Panc1 (cell line): ENCODE data around the gene KCNT1. TPM values are rescaled to one million over a fixed set of nuclear protein-coding genes. Genes with fewer than 3 reads are reported as not detected.

ENCODE experiments used
- ATAC-seq: fragments of 200-7000 bp; cut with Tn5 transposase; 2 replicates; pipeline ENCODE4 v1.9.1; 2020; ENCODE audit warnings: mild to moderate bottlenecking, moderate library complexity
- BruUV-seq: library from RNA; stranded (reverse); fragments of 400-500 nt; replicated peaks from 2 replicates; lab custom pipeline; 2021; lab: Mats Ljungman, UMichigan
- CTCF ChIA-PET: fragments of 300-600 bp; sonication (Branson Sonifier 250); formaldehyde crosslinking; loops from one replicate; lab custom pipeline; 2022; ENCODE audit warnings: antibody characterized with exemption; lab: Charles Lee
- POLR2A ChIA-PET: fragments of 300-600 bp; sonication (Branson Sonifier 250); formaldehyde crosslinking; loops from one replicate; lab custom pipeline; 2022; ENCODE audit warnings: antibody characterized with exemption; lab: Charles Lee
- DNase-seq: peaks from one replicate; pipeline ENCODE4 v3.0.0-alpha.2; 2010; ENCODE audit warnings: low read depth, low spot score
- H3K27ac ChIP-seq: 2 replicates; pipeline ENCODE4 v1.5.1; 2011; ENCODE audit warnings: mild to moderate bottlenecking, low read length, inconsistent platforms
- H3K27me3 ChIP-seq: fragments of 200-500 bp; sonication (Bioruptor generic); 2 replicates; pipeline ENCODE4 v1.6.0; 2014; ENCODE audit warnings: low read length, inconsistent platforms; ENCODE audit not compliant: control insufficient read depth, insufficient read depth
- H3K36me3 ChIP-seq: fragments of 200-500 bp; sonication (Bioruptor generic); 2 replicates; pipeline ENCODE4 v1.5.1; 2014; ENCODE audit warnings: inconsistent platforms, mild to moderate bottlenecking, low read length, moderate library complexity; ENCODE audit not compliant: control insufficient read depth, insufficient read depth
- H3K4me1 ChIP-seq: 2 replicates; pipeline ENCODE4 v1.5.1; 2011; ENCODE audit warnings: inconsistent platforms, mild to moderate bottlenecking, low read length, moderate library complexity; ENCODE audit not compliant: control insufficient read depth, insufficient read depth
- H3K4me3 ChIP-seq, 2 experiments: 2 replicates each; pipeline ENCODE4 v1.5.1; 2011 to 2012; ENCODE audit warnings: low read depth in 2 of 2, low read length in 2 of 2, mild to moderate bottlenecking in 2 of 2, inconsistent platforms in 1 of 2, moderate library complexity in 1 of 2
- H3K9me3 ChIP-seq: fragments of 200-500 bp; sonication (Bioruptor generic); 2 replicates; pipeline ENCODE4 v1.5.1; 2014; ENCODE audit warnings: low read depth, mild to moderate bottlenecking, inconsistent platforms, low read length, moderate library complexity; ENCODE audit not compliant: control insufficient read depth, insufficient read depth
- POLR2AphosphoS5 ChIP-seq: IDR thresholded peaks from 2 replicates; pipeline ENCODE4 v1.6.1; 2012; ENCODE audit warnings: mild to moderate bottlenecking, low read depth, low read length, moderate library complexity
- SIN3A ChIP-seq: IDR thresholded peaks from 2 replicates; pipeline ENCODE4 v1.6.1; 2012; ENCODE audit warnings: low read depth, mild to moderate bottlenecking, low read length, moderate library complexity, borderline replicate concordance; ENCODE audit not compliant: insufficient read depth
- TCF7L2 ChIP-seq: IDR thresholded peaks from 2 replicates; pipeline ENCODE4 v1.6.1; 2011; ENCODE audit warnings: mild to moderate bottlenecking, low read depth, low read length, inconsistent platforms
- in situ Hi-C: cut with HindIII; loops from 2 replicates; pipeline ENCODE4 v1.10.0; 2016; ENCODE audit warnings: low sequenced_read_pairs, low pct_unique_long_range_greater_than_20kb
- intact Hi-C: fragments of 100-400 bp; cut with micrococcal nuclease; formaldehyde crosslinking; loops from one replicate; pipeline ENCODE4 v1.10.0; 2022; ENCODE audit not compliant: unreplicated experiment
- total RNA-seq: library from RNA; stranded (reverse); gene quantifications from one replicate; pipeline ENCODE4 v1.2.1, GENCODE V29; 2021; ENCODE audit not compliant: unreplicated experiment
- TF ChIP-seq, protein P1 (sequence below): fragments of 450-650 bp; IDR thresholded peaks from 2 replicates; pipeline ENCODE4 v1.5.1; 2017; ENCODE audit warnings: mild to moderate bottlenecking
- TF ChIP-seq, protein P2 (sequence below), 2 experiments: IDR thresholded peaks; 2 replicates each; pipeline ENCODE4 v1.6.1; 2011 to 2012; ENCODE audit warnings: low read depth in 2 of 2, control low read depth in 1 of 2, low read length in 1 of 2, mild to moderate bottlenecking in 1 of 2, moderate library complexity in 1 of 2; ENCODE audit not compliant: insufficient read depth in 1 of 2

KCNT1 gene
- total RNA-seq, 1 experiment from 2014 or later: not detected

DNA sequence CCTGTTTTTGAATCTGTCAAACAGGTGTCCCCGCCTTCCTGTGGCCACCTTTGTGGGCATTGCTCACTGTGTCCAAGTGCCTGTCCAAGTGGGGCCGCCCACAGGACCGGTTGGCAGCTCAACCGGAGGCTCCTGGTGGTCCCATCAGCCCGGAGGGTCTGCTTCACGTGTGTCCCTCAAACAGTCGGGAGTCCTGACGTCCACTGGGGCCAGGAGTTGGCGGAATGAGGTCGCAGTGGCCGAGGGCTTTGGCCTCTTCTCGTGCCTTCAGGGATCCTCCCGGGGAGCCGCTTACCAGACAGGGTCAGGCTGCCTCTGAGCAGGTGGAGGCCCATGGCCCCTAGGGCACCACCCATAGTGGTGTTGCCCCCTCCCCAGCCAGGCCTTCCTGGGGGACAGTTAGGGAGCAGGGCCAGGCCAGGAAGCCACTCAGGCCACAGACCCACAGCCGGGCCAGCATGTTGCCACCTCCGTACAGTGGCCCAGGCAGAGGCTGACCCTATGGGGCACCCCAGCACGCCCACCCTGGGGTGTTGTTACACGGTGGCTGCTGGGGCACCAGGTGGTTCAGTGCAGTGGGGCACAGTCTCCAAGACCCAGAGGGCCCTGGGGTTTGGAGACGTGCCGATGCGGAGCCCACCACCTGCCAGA, 69.5 kb downstream of the KCNT1 start:
- TF ChIP-seq TCF7L2: no peak
- TF ChIP-seq POLR2AphosphoS5: no peak
- TF ChIP-seq, protein P1, sequence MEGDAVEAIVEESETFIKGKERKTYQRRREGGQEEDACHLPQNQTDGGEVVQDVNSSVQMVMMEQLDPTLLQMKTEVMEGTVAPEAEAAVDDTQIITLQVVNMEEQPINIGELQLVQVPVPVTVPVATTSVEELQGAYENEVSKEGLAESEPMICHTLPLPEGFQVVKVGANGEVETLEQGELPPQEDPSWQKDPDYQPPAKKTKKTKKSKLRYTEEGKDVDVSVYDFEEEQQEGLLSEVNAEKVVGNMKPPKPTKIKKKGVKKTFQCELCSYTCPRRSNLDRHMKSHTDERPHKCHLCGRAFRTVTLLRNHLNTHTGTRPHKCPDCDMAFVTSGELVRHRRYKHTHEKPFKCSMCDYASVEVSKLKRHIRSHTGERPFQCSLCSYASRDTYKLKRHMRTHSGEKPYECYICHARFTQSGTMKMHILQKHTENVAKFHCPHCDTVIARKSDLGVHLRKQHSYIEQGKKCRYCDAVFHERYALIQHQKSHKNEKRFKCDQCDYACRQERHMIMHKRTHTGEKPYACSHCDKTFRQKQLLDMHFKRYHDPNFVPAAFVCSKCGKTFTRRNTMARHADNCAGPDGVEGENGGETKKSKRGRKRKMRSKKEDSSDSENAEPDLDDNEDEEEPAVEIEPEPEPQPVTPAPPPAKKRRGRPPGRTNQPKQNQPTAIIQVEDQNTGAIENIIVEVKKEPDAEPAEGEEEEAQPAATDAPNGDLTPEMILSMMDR: no peak
- TF ChIP-seq, protein P2, sequence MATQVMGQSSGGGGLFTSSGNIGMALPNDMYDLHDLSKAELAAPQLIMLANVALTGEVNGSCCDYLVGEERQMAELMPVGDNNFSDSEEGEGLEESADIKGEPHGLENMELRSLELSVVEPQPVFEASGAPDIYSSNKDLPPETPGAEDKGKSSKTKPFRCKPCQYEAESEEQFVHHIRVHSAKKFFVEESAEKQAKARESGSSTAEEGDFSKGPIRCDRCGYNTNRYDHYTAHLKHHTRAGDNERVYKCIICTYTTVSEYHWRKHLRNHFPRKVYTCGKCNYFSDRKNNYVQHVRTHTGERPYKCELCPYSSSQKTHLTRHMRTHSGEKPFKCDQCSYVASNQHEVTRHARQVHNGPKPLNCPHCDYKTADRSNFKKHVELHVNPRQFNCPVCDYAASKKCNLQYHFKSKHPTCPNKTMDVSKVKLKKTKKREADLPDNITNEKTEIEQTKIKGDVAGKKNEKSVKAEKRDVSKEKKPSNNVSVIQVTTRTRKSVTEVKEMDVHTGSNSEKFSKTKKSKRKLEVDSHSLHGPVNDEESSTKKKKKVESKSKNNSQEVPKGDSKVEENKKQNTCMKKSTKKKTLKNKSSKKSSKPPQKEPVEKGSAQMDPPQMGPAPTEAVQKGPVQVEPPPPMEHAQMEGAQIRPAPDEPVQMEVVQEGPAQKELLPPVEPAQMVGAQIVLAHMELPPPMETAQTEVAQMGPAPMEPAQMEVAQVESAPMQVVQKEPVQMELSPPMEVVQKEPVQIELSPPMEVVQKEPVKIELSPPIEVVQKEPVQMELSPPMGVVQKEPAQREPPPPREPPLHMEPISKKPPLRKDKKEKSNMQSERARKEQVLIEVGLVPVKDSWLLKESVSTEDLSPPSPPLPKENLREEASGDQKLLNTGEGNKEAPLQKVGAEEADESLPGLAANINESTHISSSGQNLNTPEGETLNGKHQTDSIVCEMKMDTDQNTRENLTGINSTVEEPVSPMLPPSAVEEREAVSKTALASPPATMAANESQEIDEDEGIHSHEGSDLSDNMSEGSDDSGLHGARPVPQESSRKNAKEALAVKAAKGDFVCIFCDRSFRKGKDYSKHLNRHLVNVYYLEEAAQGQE (IDR thresholded peaks at IDR 0.05; ENCODE audit: insufficient read depth in 1 of 2, low read depth in 2 of 2, low read length in 1 of 2): no peak
- TF ChIP-seq SIN3A: no peak
- no peak for ATAC-seq
- H3K4me3 ChIP-seq: no peak overlapping the region
- H3K27ac ChIP-seq: no peak overlapping the region
- intact Hi-C loops: no loop called here
- ChIA-PET CTCF (no interaction called here), POLR2A (no interaction called here)
- no peaks in the 10 kb centered on the region for H3K4me1 ChIP-seq
- no peaks in the 10 kb centered on the region for H3K27me3 ChIP-seq
- DNase-seq: no peak
- no peaks in the 10 kb centered on the region for H3K9me3 ChIP-seq
- BruUV-seq: no TSS peak
- no peaks in the 10 kb centered on the region for H3K36me3 ChIP-seq
- in situ Hi-C loops: no loop called here

DNA sequence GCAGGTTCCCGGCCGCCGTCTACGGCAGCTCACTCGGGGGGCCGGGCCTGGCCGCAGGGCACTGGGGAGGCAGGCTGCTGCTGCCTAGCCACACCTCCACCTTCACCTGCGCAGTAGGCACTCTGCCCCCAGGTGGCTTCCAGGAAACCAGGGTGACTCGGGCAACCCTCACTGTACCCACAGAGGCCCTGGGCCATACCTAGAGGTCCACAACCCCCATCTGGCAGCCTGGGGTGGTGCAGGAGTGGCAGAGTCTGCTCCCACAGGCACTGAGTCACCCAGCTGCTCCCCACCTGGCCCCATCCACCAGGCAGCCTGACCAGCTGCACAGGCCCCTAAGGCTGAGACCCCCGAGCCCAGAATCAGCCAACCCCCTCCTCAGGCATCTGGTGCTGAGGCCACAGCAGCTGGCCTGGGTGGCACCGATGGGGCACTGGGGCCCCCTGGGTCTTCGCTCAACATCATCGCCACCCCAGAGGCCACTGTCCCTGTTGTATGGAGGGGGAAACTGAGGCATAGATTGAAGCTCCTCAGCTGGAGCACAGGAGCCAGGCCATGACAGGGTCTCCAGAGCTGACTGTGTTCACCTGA, 70.2 kb downstream of the KCNT1 start:
- no peaks in the 10 kb centered on the region for H3K36me3 ChIP-seq
- no peaks in the 10 kb centered on the region for H3K9me3 ChIP-seq
- intact Hi-C loops: no loop called here
- POLR2A ChIA-PET: no interaction called here
- CTCF ChIA-PET: no interaction called here
- no peak overlapping the region for H3K27ac ChIP-seq
- no peak overlapping the region for H3K4me3 ChIP-seq
- H3K27me3 ChIP-seq: no peaks in the 10 kb centered on the region
- BruUV-seq: no TSS peak
- TF ChIP-seq POLR2AphosphoS5 (no peak), TCF7L2 (no peak), SIN3A (no peak)
- TF ChIP-seq, protein P2 (IDR thresholded peaks at IDR 0.05; ENCODE audit: insufficient read depth in 1 of 2, low read depth in 2 of 2, low read length in 1 of 2): no peak
- TF ChIP-seq, protein P1: no peak
- DNase-seq (no peak), ATAC-seq (peak; percentile 46; the same call in 1 of the 2 replicates)
- in situ Hi-C loops: no loop called here
- H3K4me1 ChIP-seq: no peaks in the 10 kb centered on the region
